OCI-M1 (cell line): ENCODE data around the gene ELP4.
"Not testable (repeated sequence)": the region's sequence is repeated elsewhere in the genome, so short reads cannot be mapped to it uniquely, and the experiment has no call there.

Source experiments
- DNase-seq: peaks from one replicate; lab custom pipeline; 2025; lab: John Stamatoyannopoulos, UW

ELP4 gene

GRCh38 chr11:31509429-31510345, at the start of gene ELP4, which contains the start of gene IMMP1L:
TSS of gene ELP4 (plus strand) at chr11:31509767. CDS start at chr11:31509785, 18 bp downstream.
TSS of gene IMMP1L (minus strand) at chr11:31509622. CDS start at chr11:31463276, 46,346 bp downstream.
- DNase-seq = peak; percentile 97

- DNase-seq = no peak
Observed at GRCh38 chr11:31464436-31464835, 45.1 kb upstream of the ELP4 start.

GRCh38 chr11:31474083-31474482, 35.5 kb upstream of the ELP4 start:
- no peak for DNase-seq

GRCh38 chr11:31477528-31478222, 31.9 kb upstream of the ELP4 start:
- no peak for DNase-seq

GRCh38 chr11:31478223-31478590, 31.4 kb upstream of the ELP4 start:
- no peak for DNase-seq

- no peak for DNase-seq
Observed at GRCh38 chr11:31479066-31479465, 30.5 kb upstream of the ELP4 start.

GRCh38 chr11:31480930-31481329, 28.6 kb upstream of the ELP4 start:
- no peak for DNase-seq

- no peak for DNase-seq
Observed at GRCh38 chr11:31484497-31484896, 25.1 kb upstream of the ELP4 start.

GRCh38 chr11:31487848-31488247, 21.7 kb upstream of the ELP4 start:
- DNase-seq = peak; percentile 64

GRCh38 chr11:31492320-31492913, 17.1 kb upstream of the ELP4 start:
- DNase-seq = no peak

- no peak for DNase-seq
Observed at GRCh38 chr11:31493235-31493634, 16.3 kb upstream of the ELP4 start.

GRCh38 chr11:31493762-31494161, 15.8 kb upstream of the ELP4 start:
- not testable (repeated sequence) for DNase-seq

GRCh38 chr11:31499576-31500178, 9.9 kb upstream of the ELP4 start:
- no peak for DNase-seq

- DNase-seq = no peak
Observed at GRCh38 chr11:31500560-31500959, 9.0 kb upstream of the ELP4 start.

- no peak for DNase-seq
Observed at GRCh38 chr11:31509051-31509428, 527 bp upstream of the ELP4 start.

- no peak for DNase-seq
Observed at GRCh38 chr11:31512117-31512516, 2.5 kb downstream of the ELP4 start.

- DNase-seq = no peak
Observed at GRCh38 chr11:31521497-31522150, 12.1 kb downstream of the ELP4 start.

GRCh38 chr11:31529189-31529588, 19.6 kb downstream of the ELP4 start:
- no peak for DNase-seq

GRCh38 chr11:31529701-31530100, 20.1 kb downstream of the ELP4 start:
- no peak for DNase-seq

- DNase-seq = no peak
Observed at GRCh38 chr11:31531293-31531692, 21.7 kb downstream of the ELP4 start.

- no peak for DNase-seq
Observed at GRCh38 chr11:31535479-31535878, 25.9 kb downstream of the ELP4 start.

GRCh38 chr11:31542862-31543261, 33.3 kb downstream of the ELP4 start:
- no peak for DNase-seq
